Psoas muscle (tissue), 8 donors: Measurements from ENCODE around the gene WNT2B. TPM values are rescaled to one million over a fixed set of nuclear protein-coding genes. Genes with fewer than 3 reads are reported as not detected.
"Not testable (repeated sequence)": the region's sequence is repeated elsewhere in the genome, so short reads cannot be mapped to it uniquely, and the experiment has no call there.

ENCODE experiments used
- ATAC-seq, 4 donors: fragments of 200-7000 bp; cut with Tn5 transposase; one replicate each; pipeline ENCODE4 v1.9.1; 2020; ENCODE audit warnings: moderate library complexity in 3 of 4, mild to moderate bottlenecking in 2 of 4
- DNase-seq, 2 donors: peaks; one replicate each; pipeline ENCODE4 v3.0.0-alpha.2; 2020
- H3K27ac ChIP-seq: fragments of 200-600 bp; one replicate; pipeline ENCODE4 v1.8.0; 2022
- H3K27me3 ChIP-seq, 3 donors: fragments of 200-600 bp in 1 of 3; one replicate each; pipeline versions ENCODE4 v1.6.1 to v1.8.0; 2013 to 2022; ENCODE audit warnings: low read length in 2 of 3, mild to moderate bottlenecking in 2 of 3, moderate library complexity in 1 of 3; ENCODE audit not compliant: insufficient read depth in 3 of 3
- H3K36me3 ChIP-seq, 2 donors: fragments of 200-600 bp in 1 of 2; one replicate each; pipeline versions ENCODE4 v1.6.1 to v1.8.0; 2013 to 2022; ENCODE audit warnings: low read depth in 1 of 2, mild to moderate bottlenecking in 1 of 2, moderate library complexity in 1 of 2; ENCODE audit not compliant: insufficient read depth in 1 of 2
- H3K4me1 ChIP-seq: fragments of 200-600 bp; one replicate; pipeline ENCODE4 v1.8.0; 2022
- H3K4me3 ChIP-seq: fragments of 200-600 bp; one replicate; pipeline ENCODE4 v1.8.0; 2022; ENCODE audit warnings: mild to moderate bottlenecking
- H3K9me3 ChIP-seq: fragments of 200-600 bp; one replicate; pipeline ENCODE4 v1.8.0; 2022
- WGBS, 3 donors: extraction: QIAGEN DNeasy Blood & Tissue Kit; methylation state at CpG; one replicate each; pipeline versions ENCODE4 v1.1.6 to v1.1.7; 2013; 5-methylcytosine and 5-hydroxymethylcytosine counted together
- intact Hi-C, 2 donors: fragments of 100-400 bp; cut with DNase I; formaldehyde crosslinking; loops; one replicate each; pipeline versions ENCODE4 v1.11.0 to v1.14.2; 2022
- polyA plus RNA-seq, 3 donors: library from polyadenylated mRNA; stranded (reverse); fragments of 200-250 nt; gene quantifications; one replicate each; pipeline ENCODE4 v1.2.3, GENCODE V29; 2013
- total RNA-seq, 4 donors: library from RNA; stranded (reverse); fragmentation: NEBNext Ultra II Directional in 2 of 4; extraction: Animal tissue kit (Norgen Biotek cat#: 25700) in 2 of 4; gene quantifications; one replicate each; pipeline versions ENCODE4 v1.2.1 to v1.2.4, GENCODE V29; 2021 to 2023
- TF ChIP-seq, protein P1 (sequence below): fragments of 200-600 bp; IDR thresholded peaks from one replicate; pipeline ENCODE4 v1.8.0; 2022; ENCODE audit warnings: antibody characterized with exemption
- donor health status: healthy with polysubstance abuse.
- donor health status: DM: no; HTN: no; CAD: no; lungs with moderate emphysema.
- donor health status: Bipolar disorder and iron deficiency.
- donor health status: healthy.
- donor health status: DM: yes; HTN: yes; CAD: no.
- donor health status: DM: no; HTN: no; CAD: no.
- donor health status: DM: no; HTN: no; CAD: no.
- donor health status: DM: yes; HTN: yes; CAD: no.

The WNT2B gene
- total and polyA plus RNA-seq, 7 donors = 0.18 to 0.86 (median 0.40) TPM

DNA sequence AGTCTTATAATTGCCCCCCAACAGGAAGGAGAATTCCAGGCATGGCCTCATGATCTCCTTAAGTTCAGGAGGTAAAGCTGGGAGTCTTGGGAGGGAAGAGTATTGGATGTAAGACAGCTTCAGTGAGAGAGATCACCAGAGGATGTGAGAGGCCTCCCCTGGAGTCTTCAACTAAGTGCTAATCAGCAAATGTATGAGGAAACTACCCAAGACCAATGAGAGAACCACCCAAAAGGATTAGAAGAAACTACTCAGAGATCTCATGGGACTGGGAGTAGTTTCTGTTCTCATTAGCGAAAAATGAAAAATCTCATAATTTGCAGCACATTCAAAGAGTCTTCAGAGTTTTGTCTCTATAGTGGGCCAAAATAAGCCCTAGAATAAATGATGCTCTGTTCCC is 36.6 kb upstream of the WNT2B start:
- Histone ChIP-seq H3K4me1 (no peaks in the 10 kb centered on the region), H3K27me3 (no peaks in the 10 kb centered on the region), H3K36me3 (no peaks in the 10 kb centered on the region), H3K4me3 (no peak overlapping the region), H3K27ac (no peak overlapping the region), H3K9me3 (no peaks in the 10 kb centered on the region)
- TF ChIP-seq, protein P1, sequence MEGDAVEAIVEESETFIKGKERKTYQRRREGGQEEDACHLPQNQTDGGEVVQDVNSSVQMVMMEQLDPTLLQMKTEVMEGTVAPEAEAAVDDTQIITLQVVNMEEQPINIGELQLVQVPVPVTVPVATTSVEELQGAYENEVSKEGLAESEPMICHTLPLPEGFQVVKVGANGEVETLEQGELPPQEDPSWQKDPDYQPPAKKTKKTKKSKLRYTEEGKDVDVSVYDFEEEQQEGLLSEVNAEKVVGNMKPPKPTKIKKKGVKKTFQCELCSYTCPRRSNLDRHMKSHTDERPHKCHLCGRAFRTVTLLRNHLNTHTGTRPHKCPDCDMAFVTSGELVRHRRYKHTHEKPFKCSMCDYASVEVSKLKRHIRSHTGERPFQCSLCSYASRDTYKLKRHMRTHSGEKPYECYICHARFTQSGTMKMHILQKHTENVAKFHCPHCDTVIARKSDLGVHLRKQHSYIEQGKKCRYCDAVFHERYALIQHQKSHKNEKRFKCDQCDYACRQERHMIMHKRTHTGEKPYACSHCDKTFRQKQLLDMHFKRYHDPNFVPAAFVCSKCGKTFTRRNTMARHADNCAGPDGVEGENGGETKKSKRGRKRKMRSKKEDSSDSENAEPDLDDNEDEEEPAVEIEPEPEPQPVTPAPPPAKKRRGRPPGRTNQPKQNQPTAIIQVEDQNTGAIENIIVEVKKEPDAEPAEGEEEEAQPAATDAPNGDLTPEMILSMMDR = no peak
- DNase-seq = no peak
- 87 to 90% (median 88%) methylated on average over 1 of the region's 1 CpG for WGBS, 3 donors
- ATAC-seq = no peak
- intact Hi-C loops = no loop called here

DNA sequence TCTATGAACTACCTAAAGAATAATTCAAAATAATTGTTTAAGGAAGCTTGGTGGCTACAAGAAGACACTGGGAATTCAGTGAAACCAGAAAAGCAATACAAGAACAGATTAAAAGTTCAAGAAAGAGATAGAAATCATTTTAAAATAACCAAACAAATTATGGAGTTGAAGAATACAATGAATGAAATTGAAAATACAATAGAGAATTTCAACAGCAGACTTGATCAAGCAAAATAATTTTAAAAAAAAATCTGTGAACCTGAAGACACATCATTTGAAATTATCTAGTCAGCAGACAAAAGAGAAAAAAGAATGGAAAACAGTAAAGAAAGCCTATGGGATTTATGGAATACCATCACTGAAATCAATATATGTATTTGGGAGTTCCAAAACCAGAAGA is 31.2 kb upstream of the WNT2B start:
- no peak overlapping the region for H3K27ac ChIP-seq

DNA sequence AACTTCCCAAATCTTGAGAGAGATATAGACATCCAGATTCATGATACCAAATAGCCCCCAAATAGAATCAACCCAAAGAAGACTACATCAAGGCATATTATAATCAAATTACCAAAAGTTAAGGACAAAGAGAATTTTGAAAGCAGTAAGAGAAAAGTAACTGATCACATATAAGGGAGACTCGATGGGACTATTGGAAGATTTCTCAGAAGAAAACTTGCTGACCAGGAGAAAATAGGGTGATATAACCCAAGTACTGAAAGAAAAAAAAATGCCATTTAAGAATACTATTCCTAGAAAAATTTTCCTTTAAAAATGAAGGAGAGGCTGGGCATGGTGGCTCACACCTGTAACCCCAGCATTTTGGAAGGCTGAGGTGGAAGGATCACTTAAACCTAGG is 30.5 kb upstream of the WNT2B start:
- WGBS, 3 donors = 97 to 100% (median 97%) methylated on average over 1 of the region's 1 CpG
- Histone ChIP-seq H3K36me3 (no peaks in the 10 kb centered on the region), H3K27ac (no peak overlapping the region), H3K4me1 (no peaks in the 10 kb centered on the region), H3K9me3 (peaks cover 6% of the 10 kb centered on the region), H3K27me3 (no peaks in the 10 kb centered on the region), H3K4me3 (no peak overlapping the region)
- no peak for ATAC-seq
- DNase-seq = no peak
- intact Hi-C loops = no loop called here
- TF ChIP-seq, protein P1 = no peak

More for the DNA sequence above, 31.2 kb upstream of the WNT2B start:
- Histone ChIP-seq H3K36me3 (no peaks in the 10 kb centered on the region), H3K4me3 (no peak overlapping the region), H3K4me1 (no peaks in the 10 kb centered on the region), H3K9me3 (peaks cover 6% of the 10 kb centered on the region), H3K27me3 (no peaks in the 10 kb centered on the region)
- intact Hi-C loops = no loop called here
- DNase-seq (no peak), ATAC-seq (no peak)
- TF ChIP-seq, protein P1 = no peak

DNA sequence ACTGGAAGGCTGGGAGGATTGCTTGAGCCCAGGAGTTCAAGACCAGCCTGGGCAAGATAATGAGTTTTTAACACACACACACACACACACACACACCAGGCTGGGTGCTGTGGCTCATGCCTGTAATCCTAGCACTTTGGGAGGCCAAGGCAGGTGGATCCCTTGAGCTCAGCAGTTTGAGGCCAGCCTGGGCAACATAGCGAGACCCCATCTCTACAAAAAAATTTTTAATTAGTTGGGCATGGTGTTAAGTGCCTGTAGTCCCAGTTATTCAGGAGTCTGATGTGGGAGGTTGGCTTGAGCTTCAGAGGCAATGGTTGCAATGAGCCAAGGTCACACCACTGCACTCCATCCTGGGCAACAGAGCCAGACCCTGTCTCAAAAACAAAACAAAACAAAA is 22.7 kb upstream of the WNT2B start:
- H3K9me3 ChIP-seq, H3K27ac ChIP-seq, ATAC-seq, intact Hi-C loops, H3K27me3 ChIP-seq, DNase-seq, H3K4me3 ChIP-seq, H3K36me3 ChIP-seq, H3K4me1 ChIP-seq: not testable (repeated sequence)
- 85 to 96% (median 88%) methylated on average over 1 of the region's 1 CpG for WGBS, 3 donors

DNA sequence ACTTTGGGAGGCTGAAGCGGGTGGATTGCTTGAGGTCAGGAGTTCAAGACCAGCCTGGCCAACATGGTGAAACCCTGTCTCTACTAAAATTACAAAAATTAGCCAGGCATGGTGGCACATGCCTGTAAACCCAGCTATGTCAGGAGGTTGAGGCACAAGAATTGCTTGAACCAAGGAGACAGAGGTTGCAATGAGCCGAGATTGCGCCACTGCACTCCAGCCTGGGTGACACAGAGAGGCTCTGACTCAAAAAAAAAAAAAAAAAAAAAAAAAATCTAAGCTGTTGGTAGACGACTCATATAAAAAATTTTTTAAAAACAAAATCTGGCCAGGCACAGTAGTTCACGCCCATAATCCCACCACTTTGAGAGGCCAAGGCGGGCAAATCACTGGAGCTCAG is 21.1 kb upstream of the WNT2B start:
- DNase-seq, H3K36me3 ChIP-seq, ATAC-seq, H3K27ac ChIP-seq, H3K9me3 ChIP-seq, intact Hi-C loops, H3K27me3 ChIP-seq, H3K4me3 ChIP-seq, H3K4me1 ChIP-seq: not testable (repeated sequence)
- 77 to 88% (median 86%) methylated on average over 6 of the region's 6 CpGs for WGBS, 3 donors

DNA sequence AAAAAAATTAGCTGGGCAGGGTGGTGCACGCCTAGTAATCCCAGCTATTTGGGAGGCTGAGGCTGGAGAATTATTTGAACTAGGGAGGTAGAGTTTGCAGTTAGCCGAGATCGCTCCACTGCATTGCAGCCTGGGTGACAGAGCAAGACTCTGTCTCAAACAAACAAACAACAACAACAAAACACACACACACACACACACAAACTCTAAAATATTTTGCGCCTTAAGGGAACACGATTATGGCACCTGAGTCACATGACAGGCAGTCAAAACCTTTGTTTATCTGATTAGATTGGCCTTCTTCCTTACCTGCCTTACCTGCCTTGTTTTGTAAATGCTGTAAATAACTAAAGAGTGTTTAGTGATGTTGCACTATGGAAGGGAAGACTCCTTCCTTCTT is 20.6 kb upstream of the WNT2B start:
- WGBS, 3 donors = 93 to 96% (median 94%) methylated on average over 5 of the region's 5 CpGs
- DNase-seq (no peak), ATAC-seq (no peak)
- intact Hi-C loops = no loop called here
- Histone ChIP-seq H3K4me1 (no peaks in the 10 kb centered on the region), H3K36me3 (no peaks in the 10 kb centered on the region), H3K9me3 (no peaks in the 10 kb centered on the region), H3K27ac (no peak overlapping the region), H3K27me3 (no peaks in the 10 kb centered on the region), H3K4me3 (no peak overlapping the region)
- TF ChIP-seq, protein P1 = no peak
